Measurements from ENCODE around the gene B4GALT6.

Gene B4GALT6

GRCh38 chr18:31631526-31631925, 52.9 kb downstream of the B4GALT6 start:
- TF ChIP-seq CTCF (IDR thresholded peaks at IDR 0.05; ENCODE audit: insufficient read depth, low read length, poor library complexity, severe bottlenecking), result no peak
- no peak overlapping the region for H3K4me3 ChIP-seq (replicated peaks; ENCODE audit: low read depth, low read length)
- no peak for DNase-seq (ENCODE audit: extremely low read depth, insufficient read length)
- no peaks in the 10 kb centered on the region for H3K36me3 ChIP-seq (ENCODE audit: control insufficient read depth, insufficient read depth, low read length)
- H3K27me3 ChIP-seq (replicated peaks; ENCODE audit: control insufficient read depth, insufficient read depth, low read length), result no peaks in the 10 kb centered on the region

- no peak for DNase-seq (ENCODE audit: extremely low read depth, insufficient read length)
- Histone ChIP-seq H3K4me3 (replicated peaks; ENCODE audit: low read depth, low read length) (no peak overlapping the region), H3K27me3 (replicated peaks; ENCODE audit: control insufficient read depth, insufficient read depth, low read length) (no peaks in the 10 kb centered on the region), H3K36me3 (ENCODE audit: control insufficient read depth, insufficient read depth, low read length) (no peaks in the 10 kb centered on the region)
- no peak for TF ChIP-seq CTCF (IDR thresholded peaks at IDR 0.05; ENCODE audit: insufficient read depth, low read length, poor library complexity, severe bottlenecking)
Observed at GRCh38 chr18:31630549-31630948, 53.8 kb downstream of the B4GALT6 start.

- DNase-seq (ENCODE audit: extremely low read depth, insufficient read length), result no peak
- Histone ChIP-seq H3K36me3 (ENCODE audit: control insufficient read depth, insufficient read depth, low read length) (no peaks in the 10 kb centered on the region; the same call in 1 of the 2 replicates), H3K27me3 (replicated peaks; ENCODE audit: control insufficient read depth, insufficient read depth, low read length) (no peaks in the 10 kb centered on the region), H3K4me3 (replicated peaks; ENCODE audit: low read depth, low read length) (no peak overlapping the region)
- TF ChIP-seq CTCF (IDR thresholded peaks at IDR 0.05; ENCODE audit: insufficient read depth, low read length, poor library complexity, severe bottlenecking), result no peak
Observed at GRCh38 chr18:31626409-31626808, 58.0 kb downstream of the B4GALT6 start.

GRCh38 chr18:31624892-31625640, 59.3 kb downstream of the B4GALT6 start:
- TF ChIP-seq CTCF (IDR thresholded peaks at IDR 0.05; ENCODE audit: insufficient read depth, low read length, poor library complexity, severe bottlenecking), result no peak
- H3K4me3 ChIP-seq (replicated peaks; ENCODE audit: low read depth, low read length), result no peak overlapping the region
- H3K27me3 ChIP-seq (replicated peaks; ENCODE audit: control insufficient read depth, insufficient read depth, low read length), result no peaks in the 10 kb centered on the region
- no peaks in the 10 kb centered on the region; the same call in 1 of the 2 replicates for H3K36me3 ChIP-seq (ENCODE audit: control insufficient read depth, insufficient read depth, low read length)
- no peak for DNase-seq (ENCODE audit: extremely low read depth, insufficient read length)

GRCh38 chr18:31619291-31619690, 65.1 kb downstream of the B4GALT6 start:
- Histone ChIP-seq H3K4me3 (replicated peaks; ENCODE audit: low read depth, low read length) (no peak overlapping the region), H3K36me3 (ENCODE audit: control insufficient read depth, insufficient read depth, low read length) (no peaks in the 10 kb centered on the region), H3K27me3 (replicated peaks; ENCODE audit: control insufficient read depth, insufficient read depth, low read length) (no peaks in the 10 kb centered on the region)
- TF ChIP-seq CTCF (IDR thresholded peaks at IDR 0.05; ENCODE audit: insufficient read depth, low read length, poor library complexity, severe bottlenecking), result no peak
- DNase-seq (ENCODE audit: extremely low read depth, insufficient read length), result no peak
